GM13977 (cell line): ENCODE measurements around the gene ANXA8.

Experiments used
- DNase-seq: peaks from one replicate; pipeline ENCODE4 v3.0.0; 2012; ENCODE audit warnings: low spot score
- CTCF ChIP-seq: IDR thresholded peaks from 2 replicates; pipeline ENCODE4 v1.5.1; 2012; ENCODE audit warnings: mild to moderate bottlenecking, control low read depth; ENCODE audit not compliant: insufficient read depth; ENCODE audit errors: extremely low read depth, missing control alignments
- in situ Hi-C: fragments of 300-500 bp; cut with MboI; formaldehyde crosslinking; loops from one replicate; pipeline ENCODE4 v1.12.0; 2022; ENCODE audit warnings: low sequenced_read_pairs, low pct_unique_long_range_greater_than_20kb, mixed read lengths, inconsistent platforms; ENCODE audit not compliant: unreplicated experiment

Gene ANXA8

GRCh38 chr10:47440207-47440606, 43.7 kb downstream of the ANXA8 start:
- in situ Hi-C loops, result no loop called here
- DNase-seq, result no peak
- no peak for TF ChIP-seq CTCF

GRCh38 chr10:47438857-47439474, 44.9 kb downstream of the ANXA8 start:
- in situ Hi-C loops, result no loop called here
- TF ChIP-seq CTCF, result peak; percentile 37
- no peak for DNase-seq

GRCh38 chr10:47435081-47435480, 48.8 kb downstream of the ANXA8 start:
- no peak for DNase-seq
- TF ChIP-seq CTCF, result no peak
- in situ Hi-C loops, result no loop called here

- in situ Hi-C loops, result no loop called here
Observed at GRCh38 chr10:47425813-47426419, 58.0 kb downstream of the ANXA8 start.

GRCh38 chr10:47424231-47424630, 59.7 kb downstream of the ANXA8 start:
- in situ Hi-C loops, result no loop called here
- no peak for DNase-seq
- TF ChIP-seq CTCF, result no peak

More at GRCh38 chr10:47425813-47426419, 58.0 kb downstream of the ANXA8 start:
- no peak for DNase-seq
- TF ChIP-seq CTCF, result no peak

GRCh38 chr10:47423476-47423875, 60.4 kb downstream of the ANXA8 start:
- no peak for DNase-seq
- in situ Hi-C loops, result no loop called here
- TF ChIP-seq CTCF, result no peak
